HG03097 (cell line): ENCODE data around the gene TCF25.
"Not testable (repeated sequence)": the region's sequence is repeated elsewhere in the genome, so short reads cannot be mapped to it uniquely, and the experiment has no call there.

Experiments
- ATAC-seq: cut with Tn5 transposase; IDR thresholded peaks from one replicate; pipeline ENCODE4 v1.9.1; 2021; ENCODE audit not compliant: unreplicated experiment, low FRiP score

The TCF25 gene

DNA sequence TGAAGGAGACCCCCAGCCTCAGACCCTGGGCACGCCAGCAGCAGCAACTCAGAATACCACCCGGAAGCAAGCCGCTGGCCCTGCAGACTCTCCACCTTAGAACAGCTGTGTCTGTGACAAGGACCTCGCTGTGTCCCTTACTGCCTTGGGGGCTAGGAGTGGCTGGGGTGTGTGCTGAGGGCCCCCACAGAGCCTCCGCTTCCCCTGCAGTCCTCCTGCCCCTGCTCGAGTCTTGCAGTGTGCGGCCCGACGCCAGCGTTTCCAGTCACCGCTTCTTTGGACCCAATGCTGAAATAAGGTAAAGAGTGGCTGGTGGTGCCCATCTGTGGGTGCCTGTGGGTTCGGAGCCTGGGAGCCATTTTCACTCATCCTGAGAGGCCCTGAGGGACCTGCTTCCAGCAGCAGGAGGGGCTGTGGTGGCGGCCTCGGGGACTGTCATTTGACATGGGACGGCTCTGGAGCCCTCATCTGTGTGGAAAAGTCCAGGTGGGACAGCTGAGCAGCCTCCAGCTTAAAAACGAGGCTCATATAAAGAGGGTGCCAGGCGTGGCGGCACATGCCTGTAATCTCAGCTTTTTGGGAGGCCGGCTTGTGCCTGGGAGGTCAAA is 30.6 kb downstream of the TCF25 start:
- ATAC-seq = no peak

DNA sequence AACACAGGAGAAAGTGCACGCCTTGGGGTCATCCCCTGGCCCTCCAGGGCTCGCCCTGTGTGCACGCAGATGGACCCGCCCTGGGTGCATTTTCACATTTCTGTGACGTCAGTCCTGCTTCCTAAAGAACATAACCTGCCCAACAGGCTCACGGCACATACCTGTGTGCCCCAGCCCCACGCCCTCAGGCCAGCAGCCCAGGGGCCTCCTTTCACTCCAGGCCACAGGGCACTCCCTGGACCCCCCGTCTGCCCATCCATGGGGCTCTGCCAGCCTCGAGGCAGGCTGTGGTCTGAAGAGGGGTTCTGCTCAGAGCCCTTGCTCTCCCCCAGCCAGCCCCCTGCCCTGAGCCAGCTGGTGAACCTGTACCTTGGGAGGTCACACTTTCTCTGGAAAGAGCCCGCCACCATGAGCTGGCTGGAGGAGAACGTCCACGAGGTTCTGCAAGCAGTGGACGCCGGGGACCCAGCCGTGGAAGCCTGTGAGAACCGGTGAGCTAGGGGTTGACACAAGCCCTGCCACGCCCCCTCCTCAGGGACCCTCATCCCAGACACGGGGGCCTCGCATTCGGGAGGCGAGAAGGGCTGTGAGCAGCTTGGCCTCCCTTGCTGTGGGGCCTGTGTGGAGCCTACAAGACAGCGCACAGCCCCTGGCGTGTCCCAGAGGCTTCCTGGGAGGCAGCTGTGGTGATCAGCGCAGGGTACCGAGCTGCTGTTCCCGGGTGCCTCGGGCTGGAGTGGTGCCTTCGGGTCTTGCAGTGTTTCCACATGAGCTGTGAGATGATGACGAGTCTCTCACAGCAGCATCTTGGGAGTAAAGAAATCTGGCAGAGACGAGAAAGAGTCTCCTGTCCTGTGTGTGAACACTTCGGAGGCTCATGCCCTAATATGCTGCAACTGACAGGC is 31.5 kb downstream of the TCF25 start:
- no peak for ATAC-seq

DNA sequence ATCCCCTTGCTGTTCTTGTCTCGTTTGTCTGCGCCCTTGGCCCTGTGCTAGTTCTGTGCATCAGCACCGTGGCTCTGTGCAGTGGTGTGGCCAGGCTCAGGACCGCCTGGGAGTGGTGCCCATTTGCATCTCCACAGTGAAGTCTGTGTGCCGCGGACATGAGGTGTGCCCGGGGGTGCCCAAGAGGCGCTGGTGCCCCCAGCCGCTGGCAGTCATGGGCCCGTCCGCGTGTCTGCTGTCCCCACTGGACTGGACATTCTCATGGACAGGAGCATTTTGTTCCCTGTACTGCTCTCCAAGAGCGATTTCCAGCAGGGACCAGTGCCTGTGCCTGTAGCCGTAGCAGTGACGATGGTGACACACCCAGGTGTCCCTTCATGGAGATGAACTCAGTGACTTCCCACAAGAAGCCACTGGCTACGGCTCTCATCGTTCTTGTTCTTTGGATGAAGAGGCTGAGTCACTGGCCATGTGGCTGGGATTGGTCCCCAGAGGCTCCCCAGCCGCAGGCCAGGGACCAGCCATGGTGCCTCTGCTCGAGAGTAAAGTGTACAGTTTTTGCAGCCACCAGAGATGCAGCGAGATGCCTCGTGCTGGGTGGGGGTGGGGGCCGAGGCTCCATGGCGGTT is 32.2 kb downstream of the TCF25 start:
- no peak for ATAC-seq

DNA sequence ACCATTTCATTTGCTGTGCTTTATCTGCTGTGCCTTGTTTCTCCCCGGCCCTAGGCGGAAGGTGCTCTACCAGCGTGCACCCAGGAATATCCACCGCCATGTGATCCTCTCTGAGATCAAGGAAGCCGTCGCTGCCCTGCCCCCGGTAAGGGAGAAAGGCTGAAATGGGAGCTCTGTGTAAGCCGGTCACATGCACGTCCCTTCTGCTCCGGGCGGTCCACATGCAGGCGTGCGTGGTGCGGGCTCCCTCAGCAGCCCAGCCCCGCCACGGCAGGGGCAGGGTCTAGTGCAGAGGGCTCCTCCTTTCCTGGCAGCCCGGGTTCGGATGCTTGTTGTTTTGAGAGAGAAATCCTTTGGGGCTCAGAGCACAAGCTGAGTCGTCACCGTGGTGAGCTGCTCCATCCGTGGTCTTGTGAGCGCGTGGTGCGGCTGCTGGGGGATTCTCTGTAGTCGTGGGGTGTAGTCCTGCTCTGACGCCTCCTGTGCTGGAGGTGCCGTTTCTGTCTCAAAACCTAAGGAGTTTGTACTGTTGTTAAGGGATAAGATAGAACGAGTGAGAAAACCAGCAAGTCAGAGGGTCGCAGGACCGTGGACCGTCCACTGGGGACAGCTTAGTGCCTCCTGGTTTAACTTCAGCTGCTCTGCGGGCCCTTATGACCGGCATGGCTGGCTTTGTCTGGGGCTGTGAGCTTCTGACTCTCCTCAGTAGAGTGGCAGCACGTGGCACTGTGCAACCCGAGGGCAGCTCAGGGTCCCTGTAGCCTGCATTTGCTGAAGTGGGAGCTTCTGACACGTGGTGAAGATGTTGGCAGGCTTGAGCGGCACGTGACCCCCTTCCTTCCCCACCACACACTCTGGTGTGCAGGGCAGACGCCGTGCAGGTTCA is 33.0 kb downstream of the TCF25 start:
- no peak for ATAC-seq

DNA sequence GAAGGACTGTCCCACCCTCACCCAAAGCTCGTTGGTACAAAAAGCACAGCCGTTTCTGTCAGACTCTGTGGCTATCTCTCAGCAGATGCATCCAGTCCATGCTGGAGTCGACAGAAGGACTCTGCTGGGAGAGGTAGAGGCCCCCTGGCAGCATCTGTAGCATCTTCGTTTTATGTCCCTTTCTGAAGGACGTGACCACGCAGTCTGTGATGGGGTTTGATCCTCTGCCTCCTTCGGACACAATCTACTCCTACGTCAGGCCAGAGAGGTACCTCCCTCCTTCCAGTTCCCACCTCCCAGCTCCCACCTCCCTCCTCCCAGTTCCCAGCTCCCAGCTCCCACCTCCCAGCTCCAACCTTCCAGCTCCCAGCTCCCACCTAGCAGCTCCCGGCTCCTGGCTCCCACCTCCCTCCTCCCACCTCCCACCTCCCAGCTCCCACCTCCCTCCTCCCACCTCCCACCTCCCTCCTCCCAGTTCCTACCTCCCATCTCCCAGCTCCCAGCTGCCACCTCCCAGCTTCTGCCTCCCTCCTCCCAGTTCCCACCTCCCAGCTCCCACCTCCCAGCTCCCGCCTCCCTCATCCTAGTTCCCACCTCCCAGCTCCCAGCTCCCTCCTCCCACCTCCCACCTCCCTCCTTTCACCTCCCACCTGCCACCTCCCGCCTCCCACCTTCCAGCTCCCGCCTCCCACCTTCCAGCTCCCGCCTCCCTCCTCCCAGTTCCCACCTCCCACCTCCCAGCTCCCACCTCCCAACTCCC is 33.8 kb downstream of the TCF25 start:
- no peak for ATAC-seq

DNA sequence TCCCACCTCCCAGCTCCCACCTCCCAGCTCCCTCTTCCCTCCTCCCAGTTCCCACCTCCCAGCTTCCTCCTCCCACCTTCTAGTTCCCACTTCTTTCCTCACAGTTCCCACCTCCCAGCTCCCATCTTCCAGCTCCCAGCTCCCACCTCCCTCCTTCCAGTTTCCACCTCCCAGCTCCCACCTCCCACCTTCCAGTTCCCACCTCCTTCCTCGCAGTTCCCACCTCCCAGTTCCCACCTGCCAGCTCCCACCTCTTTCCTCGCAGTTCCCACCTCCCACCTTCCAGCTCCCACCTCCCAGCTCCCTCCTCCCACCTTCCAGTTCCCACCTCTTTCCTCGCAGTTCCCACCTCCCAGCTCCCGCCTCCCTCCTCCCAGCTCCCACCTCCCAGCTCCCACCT is 34.8 kb downstream of the TCF25 start:
- no peak for ATAC-seq

DNA sequence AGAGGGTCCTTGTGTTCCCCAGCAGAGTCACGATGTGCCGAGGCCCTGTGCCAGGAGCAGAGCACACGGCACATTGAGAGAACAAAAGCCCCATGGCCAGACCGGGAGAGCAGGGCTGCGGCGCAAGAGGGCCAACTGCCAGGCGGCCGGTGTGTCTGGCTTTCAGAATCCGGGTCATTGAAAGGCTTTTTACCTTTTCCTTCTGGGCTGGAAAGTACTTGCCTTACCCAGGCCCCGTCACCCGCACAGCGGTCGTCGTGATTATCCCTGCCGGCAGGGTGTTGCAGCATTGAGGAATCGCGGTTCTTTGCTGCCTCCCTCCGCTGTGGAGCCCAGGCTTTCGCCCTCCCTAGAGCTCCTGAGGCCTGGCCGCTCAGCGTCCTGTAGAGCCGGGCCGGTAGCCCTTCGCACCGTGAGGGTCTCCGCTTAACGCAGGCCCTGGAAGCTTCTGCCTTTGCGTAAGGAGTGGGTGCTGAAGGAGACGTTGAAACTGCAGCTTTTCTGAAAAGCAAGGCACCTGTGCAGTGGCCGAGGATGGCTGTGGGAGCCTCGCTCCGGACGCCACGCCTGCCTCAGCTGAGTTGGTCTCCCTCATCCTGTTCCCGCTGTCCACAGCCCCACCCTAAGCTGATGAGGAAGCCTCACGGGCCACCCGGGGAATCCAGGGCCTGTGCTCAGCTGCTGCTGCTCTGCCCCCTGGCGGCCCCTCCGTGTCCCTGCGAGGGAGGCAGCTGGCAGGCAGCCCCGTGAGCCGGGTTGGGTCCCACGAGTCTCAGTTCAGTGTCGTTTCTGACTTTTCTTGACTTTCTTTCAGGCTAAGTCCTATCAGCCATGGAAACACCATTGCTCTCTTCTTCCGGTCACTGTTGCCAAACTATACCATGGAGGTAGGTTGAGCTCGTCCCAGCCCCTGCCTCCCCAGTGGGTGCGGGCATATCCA is 36.7 kb downstream of the TCF25 start:
- ATAC-seq = no peak

DNA sequence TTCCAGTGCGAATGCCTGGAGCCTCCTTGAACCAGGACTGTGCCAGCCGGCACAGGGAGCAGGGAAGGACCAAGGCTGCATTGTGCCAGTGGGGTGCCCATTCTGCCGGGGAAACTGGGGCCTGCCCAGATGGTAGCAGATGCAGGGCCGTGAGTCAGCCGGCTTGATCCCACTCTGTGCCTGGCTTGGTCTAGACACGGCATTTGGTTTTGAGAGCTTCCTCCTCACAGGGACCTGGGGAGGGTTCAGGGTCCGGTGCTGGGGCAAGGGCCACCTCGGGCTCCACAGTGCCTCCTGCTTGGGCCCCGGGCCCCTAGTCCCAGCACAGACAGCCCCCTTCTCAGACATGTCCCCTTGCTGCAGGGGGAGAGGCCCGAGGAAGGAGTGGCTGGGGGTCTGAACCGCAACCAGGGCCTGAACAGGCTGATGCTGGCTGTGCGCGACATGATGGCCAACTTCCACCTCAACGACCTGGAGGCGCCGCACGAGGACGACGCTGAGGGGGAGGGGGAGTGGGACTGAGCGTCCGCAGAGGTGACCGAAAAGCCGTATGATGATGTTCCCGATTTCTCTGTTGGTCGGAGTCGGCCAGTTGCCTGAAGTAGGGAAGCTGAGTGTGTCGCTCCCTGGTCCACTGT is 37.4 kb downstream of the TCF25 start:
- ATAC-seq = no peak

DNA sequence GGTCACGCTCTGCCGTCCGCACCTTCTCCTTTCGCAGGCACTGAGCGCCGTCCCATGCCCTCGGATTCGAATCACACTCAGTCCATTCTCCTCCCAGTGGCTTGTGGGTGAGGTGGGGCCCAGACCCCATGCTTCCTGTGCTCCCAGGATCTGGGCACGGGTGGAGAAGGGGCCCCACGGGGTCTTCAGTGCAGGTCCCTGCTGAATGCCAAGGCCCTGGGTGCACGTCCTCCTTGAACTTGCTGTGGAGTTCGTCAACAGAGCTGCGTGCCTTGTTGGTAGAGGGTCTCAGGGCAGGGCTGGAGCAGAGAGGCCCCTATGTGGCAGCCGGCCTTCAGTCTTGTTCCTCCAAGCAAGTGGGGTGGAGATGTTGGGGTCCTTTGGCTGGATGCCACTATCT is 38.0 kb downstream of the TCF25 start:
- no peak for ATAC-seq

DNA sequence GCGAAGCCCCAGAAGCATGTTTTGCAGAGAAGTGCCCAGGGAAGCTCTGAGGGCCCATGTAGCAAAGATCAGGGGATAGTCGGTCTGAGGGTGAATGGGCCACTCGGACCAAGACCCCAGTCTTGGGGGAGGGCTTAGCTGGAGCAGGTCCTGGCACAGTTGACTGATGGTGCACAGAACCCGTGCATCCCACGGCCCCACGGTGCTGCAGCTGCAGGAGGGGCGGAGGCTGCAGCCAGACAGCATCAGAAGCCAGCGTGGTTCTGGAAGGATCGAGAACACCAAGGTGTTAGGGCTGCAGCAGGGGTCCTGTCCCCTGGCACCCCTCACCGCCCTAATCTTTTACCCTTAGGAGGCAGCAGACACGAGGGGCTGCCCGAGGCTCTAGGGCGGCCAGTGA is 38.8 kb downstream of the TCF25 start:
- ATAC-seq = no peak

DNA sequence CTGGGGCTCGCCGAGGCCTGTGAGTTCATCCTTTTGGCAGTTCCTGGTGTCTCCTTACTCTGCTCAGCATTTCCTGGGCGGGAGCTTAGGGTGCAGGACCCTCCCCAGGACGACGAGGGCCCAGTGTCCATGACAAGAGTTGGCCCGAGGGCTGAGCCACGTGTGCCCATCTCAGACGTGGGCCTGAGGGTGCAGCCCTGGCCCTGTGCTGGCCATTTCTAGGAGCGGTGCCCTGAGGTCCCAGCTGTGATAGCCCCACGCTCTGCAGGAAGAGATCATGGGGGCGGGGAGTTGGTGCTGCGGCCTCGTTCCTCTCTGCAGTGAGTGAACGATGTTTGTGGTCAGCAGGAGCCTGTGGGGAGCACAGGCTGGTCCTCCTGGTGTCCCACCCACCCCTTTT is 39.2 kb downstream of the TCF25 start:
- ATAC-seq = no peak

DNA sequence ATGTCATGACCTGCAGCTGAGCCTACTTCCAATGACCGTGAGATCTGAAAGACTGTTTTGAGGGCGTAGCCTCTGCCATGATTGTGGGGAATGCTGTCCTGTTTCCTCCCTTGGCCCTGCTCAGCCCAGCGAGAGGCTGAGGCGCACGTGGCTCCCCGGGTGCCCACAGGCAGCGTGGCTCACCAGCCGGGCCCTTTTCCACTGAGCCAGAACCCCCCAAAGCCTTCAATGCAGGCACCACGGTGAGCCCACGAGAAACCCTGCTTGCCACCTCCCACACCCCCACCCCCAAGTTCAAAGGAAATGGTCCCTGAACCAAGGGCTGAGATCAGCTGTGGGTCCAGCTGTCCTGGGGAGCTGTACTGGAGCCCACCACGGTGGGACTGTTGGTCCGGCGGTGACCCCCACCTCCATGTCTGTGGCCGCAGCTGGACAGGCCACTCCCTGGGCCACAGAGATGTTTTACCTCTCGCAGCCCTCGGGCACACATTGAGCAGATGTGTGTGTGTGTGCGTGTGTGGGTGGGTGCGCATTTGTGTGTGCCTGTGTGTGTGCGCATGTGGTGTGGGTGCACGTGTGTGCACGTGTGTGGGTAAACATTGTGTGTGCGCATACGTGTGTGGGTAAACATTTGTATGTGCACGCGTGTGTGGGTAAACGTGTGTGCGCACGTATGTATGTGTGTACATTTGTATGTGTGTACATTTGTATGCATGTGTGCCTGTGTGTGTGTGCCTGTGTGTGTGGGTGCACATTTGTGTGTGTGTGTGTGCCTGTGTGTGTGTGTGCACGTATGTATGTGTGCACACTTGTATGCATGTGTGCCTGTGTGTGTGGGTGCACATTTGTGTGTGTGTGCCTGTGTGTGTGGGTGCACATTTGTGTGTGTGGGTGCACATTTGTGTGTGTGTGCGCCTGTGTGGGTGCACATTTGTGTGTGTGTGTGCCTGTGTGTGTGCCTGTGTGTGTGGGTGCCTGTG is 40.3 kb downstream of the TCF25 start:
- ATAC-seq = no peak

DNA sequence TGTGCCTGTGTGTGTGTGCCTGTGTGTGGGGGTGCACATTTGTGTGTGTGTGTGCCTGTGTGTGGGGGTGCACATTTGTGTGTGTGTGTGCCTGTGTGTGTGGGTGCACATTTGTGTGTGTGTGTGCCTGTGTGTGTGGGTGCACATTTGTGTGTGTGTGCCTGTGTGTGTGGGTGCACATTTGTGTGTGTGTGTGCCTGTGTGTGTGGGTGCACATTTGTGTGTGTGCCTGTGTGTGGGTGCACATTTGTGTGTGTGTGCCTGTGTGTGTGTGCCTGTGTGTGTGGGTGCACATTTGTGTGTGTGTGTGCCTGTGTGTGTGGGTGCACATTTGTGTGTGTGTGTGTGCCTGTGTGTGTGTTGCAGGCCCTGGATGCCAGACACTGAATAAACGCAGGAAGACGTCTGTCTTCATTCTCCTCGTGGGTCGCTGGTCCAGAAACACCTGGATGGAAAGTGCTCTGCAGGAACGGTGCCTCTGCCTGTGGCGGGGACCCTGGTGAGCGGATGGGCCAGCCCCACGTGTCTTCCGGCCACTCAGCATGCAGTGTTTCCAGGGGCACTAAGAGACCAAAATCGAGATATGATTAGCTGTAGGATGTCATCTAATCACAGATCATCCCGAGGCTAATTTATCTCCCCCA is 41.4 kb downstream of the TCF25 start:
- not testable (repeated sequence) for ATAC-seq

DNA sequence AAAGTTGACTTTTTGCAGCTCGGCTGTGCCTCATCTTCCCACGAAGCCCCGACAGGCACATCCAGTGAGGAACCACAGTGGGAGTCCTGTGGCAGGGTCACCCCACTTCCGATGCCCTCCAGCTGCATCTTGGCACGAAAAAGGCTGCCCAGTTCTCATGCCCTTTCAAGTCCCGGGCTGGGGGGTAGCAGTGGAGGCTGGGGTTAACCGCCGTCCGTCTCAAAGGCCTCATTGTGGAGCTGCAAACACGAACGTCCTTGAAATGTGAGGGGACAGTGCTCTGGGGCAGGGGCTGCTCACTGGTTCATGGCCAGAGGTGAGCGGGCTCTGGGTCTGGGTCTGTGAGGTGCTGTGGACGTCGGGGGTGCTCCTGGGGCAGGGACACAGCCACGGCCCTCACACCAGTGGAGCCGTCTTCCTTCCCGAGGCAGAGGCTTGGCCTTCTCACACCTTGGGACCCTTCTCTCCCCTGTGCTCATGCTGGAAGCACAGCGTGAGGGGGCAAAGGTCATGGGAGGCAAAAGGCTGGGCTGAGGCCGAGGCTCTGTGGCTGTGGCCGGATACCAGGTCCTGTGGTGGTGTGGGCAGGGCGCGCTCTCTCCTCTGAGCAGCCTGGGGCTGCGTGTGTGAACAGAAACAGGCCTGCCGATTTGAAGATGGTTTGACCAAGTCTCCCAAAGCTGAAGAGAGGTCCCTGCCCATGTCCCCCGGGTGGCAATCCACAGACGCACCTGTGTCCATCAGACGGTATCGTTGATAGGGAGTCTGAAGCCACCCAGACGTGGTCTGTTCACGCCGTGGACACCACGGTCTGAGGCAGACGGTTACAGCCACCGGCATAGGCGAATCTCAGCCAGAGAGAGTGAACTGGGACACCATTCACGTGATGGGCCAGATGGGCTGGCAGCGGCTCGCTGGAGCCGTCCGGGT is 42.2 kb downstream of the TCF25 start:
- no peak for ATAC-seq

DNA sequence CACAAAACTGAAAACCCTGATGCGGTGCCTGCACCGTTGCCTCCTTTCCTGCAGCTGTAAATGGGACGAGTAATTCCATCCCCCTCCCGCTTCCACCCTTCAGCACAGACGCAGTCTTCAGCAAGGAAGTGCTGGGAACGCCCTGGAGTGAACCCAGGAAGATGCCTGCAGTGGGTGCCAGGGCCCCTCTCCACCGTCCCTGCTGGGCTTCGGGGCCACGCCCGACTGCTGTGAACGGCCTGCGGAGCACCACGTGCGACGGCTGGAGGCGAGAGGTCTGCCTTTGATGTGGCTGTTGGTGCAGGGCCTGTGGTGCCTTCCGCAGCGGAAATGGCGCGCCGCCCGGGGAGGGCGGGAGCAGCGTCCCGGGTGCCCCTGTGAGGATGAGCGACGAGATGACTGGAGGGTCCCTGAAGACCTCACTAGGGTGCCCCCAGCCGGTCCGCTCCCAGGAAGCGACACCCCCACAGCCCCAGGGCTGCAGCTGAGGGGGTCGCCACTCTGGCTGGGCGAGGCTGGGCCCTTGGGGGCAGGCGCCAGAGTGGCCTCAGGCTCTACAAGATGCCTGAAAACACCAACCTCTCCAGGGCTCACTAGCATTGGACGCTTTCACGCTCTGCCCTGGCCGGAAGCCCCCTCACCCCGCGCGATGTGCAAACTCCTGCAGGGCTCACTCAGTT is 44.5 kb downstream of the TCF25 start:
- peak; percentile 71 for ATAC-seq
